ENCODE data around the gene MBTPS1.

DNA sequence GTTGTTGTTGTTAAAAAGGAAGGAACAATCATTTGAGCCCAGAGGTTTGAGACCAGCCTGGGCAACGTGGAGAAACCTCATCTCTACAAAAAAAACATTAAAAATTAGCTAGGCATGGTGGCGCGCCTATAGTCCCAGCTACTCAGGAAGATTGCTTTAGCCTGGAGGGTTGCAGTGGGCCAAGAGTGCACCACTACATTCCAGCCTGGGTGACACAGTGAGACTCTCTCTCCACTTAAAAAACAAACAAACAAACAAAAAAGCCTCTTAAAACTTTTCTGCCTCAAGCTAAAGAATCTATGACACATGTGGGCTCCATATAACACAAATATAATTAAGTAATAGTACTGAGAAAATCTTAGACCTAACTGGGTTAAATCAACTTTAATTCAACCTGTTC lies 12.5 kb downstream of the MBTPS1 start:
- TF ChIP-seq, protein P1, sequence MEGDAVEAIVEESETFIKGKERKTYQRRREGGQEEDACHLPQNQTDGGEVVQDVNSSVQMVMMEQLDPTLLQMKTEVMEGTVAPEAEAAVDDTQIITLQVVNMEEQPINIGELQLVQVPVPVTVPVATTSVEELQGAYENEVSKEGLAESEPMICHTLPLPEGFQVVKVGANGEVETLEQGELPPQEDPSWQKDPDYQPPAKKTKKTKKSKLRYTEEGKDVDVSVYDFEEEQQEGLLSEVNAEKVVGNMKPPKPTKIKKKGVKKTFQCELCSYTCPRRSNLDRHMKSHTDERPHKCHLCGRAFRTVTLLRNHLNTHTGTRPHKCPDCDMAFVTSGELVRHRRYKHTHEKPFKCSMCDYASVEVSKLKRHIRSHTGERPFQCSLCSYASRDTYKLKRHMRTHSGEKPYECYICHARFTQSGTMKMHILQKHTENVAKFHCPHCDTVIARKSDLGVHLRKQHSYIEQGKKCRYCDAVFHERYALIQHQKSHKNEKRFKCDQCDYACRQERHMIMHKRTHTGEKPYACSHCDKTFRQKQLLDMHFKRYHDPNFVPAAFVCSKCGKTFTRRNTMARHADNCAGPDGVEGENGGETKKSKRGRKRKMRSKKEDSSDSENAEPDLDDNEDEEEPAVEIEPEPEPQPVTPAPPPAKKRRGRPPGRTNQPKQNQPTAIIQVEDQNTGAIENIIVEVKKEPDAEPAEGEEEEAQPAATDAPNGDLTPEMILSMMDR (conservative IDR thresholded peaks at IDR 0.05; ENCODE audit: low read depth in 2 of 2) = no peak
- TF ChIP-seq JUNB (IDR thresholded peaks at IDR 0.05; ENCODE audit: unreplicated experiment) (no peak), POLR2AphosphoS5 (IDR thresholded peaks at IDR 0.05; ENCODE audit: low read depth) (no peak), EZH2 (IDR thresholded peaks at IDR 0.05; ENCODE audit: low read depth, unreplicated experiment) (no peak), EZH2phosphoT487 (IDR thresholded peaks at IDR 0.05; ENCODE audit: unreplicated experiment) (no peak), CREB1 (CRISPR knock-in tag; IDR thresholded peaks at IDR 0.05; ENCODE audit: low read depth) (no peak), ZNF331 (CRISPR knock-in tag; IDR thresholded peaks at IDR 0.05; ENCODE audit: low read depth) (no peak), ZNF114 (CRISPR knock-in tag; IDR thresholded peaks at IDR 0.05) (no peak)
- TF ChIP-seq, protein P2, sequence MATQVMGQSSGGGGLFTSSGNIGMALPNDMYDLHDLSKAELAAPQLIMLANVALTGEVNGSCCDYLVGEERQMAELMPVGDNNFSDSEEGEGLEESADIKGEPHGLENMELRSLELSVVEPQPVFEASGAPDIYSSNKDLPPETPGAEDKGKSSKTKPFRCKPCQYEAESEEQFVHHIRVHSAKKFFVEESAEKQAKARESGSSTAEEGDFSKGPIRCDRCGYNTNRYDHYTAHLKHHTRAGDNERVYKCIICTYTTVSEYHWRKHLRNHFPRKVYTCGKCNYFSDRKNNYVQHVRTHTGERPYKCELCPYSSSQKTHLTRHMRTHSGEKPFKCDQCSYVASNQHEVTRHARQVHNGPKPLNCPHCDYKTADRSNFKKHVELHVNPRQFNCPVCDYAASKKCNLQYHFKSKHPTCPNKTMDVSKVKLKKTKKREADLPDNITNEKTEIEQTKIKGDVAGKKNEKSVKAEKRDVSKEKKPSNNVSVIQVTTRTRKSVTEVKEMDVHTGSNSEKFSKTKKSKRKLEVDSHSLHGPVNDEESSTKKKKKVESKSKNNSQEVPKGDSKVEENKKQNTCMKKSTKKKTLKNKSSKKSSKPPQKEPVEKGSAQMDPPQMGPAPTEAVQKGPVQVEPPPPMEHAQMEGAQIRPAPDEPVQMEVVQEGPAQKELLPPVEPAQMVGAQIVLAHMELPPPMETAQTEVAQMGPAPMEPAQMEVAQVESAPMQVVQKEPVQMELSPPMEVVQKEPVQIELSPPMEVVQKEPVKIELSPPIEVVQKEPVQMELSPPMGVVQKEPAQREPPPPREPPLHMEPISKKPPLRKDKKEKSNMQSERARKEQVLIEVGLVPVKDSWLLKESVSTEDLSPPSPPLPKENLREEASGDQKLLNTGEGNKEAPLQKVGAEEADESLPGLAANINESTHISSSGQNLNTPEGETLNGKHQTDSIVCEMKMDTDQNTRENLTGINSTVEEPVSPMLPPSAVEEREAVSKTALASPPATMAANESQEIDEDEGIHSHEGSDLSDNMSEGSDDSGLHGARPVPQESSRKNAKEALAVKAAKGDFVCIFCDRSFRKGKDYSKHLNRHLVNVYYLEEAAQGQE (IDR thresholded peaks at IDR 0.05; ENCODE audit: unreplicated experiment) = no peak

All from GM23338 (cell line).